RWPE2 (cell line): ENCODE results near the gene FGD4.

Experiments
- ATAC-seq: fragments of 200-7000 bp; cut with Tn5 transposase; 3 replicates; pipeline ENCODE4 v1.9.1; 2021; ENCODE audit warnings: low read depth
- DNase-seq: peaks from one replicate; pipeline ENCODE4 v3.0.0-alpha.2; 2020; ENCODE audit warnings: low spot score
- H3K27ac ChIP-seq: fragments of 450-650 bp; 2 replicates; pipeline ENCODE4 v1.5.1; 2017; ENCODE audit warnings: mild to moderate bottlenecking; ENCODE audit not compliant: poor library complexity, severe bottlenecking
- H3K27me3 ChIP-seq: fragments of 250-450 bp; sonication (Bioruptor Pico); 2 replicates; pipeline ENCODE4 v1.5.1; 2021; ENCODE audit warnings: mild to moderate bottlenecking, moderate library complexity; ENCODE audit not compliant: insufficient read depth, poor library complexity, severe bottlenecking
- H3K36me3 ChIP-seq: fragments of 250-450 bp; sonication (Bioruptor Pico); 2 replicates; pipeline ENCODE4 v1.5.1; 2020; ENCODE audit warnings: low read depth, mild to moderate bottlenecking, moderate library complexity
- H3K4me1 ChIP-seq: fragments of 250-450 bp; sonication (Bioruptor Pico); 2 replicates; pipeline ENCODE4 v1.5.1; 2021; ENCODE audit warnings: mild to moderate bottlenecking, moderate library complexity; ENCODE audit not compliant: insufficient read depth, poor library complexity, severe bottlenecking
- H3K4me3 ChIP-seq: fragments of 250-450 bp; sonication (Bioruptor Pico); 2 replicates; pipeline ENCODE4 v1.5.1; 2021; ENCODE audit warnings: mild to moderate bottlenecking, moderate library complexity; ENCODE audit not compliant: severe bottlenecking
- H3K9me3 ChIP-seq: fragments of 250-450 bp; sonication (Bioruptor Pico); 2 replicates; pipeline ENCODE4 v1.5.1; 2021; ENCODE audit warnings: mild to moderate bottlenecking, moderate library complexity; ENCODE audit not compliant: severe bottlenecking
- TF ChIP-seq, protein P1 (sequence below): fragments of 450-650 bp; IDR thresholded peaks from one replicate; pipeline ENCODE4 v1.5.1; 2017; ENCODE audit warnings: mild to moderate bottlenecking, moderate library complexity; ENCODE audit not compliant: poor library complexity, severe bottlenecking

FGD4 gene

DNA sequence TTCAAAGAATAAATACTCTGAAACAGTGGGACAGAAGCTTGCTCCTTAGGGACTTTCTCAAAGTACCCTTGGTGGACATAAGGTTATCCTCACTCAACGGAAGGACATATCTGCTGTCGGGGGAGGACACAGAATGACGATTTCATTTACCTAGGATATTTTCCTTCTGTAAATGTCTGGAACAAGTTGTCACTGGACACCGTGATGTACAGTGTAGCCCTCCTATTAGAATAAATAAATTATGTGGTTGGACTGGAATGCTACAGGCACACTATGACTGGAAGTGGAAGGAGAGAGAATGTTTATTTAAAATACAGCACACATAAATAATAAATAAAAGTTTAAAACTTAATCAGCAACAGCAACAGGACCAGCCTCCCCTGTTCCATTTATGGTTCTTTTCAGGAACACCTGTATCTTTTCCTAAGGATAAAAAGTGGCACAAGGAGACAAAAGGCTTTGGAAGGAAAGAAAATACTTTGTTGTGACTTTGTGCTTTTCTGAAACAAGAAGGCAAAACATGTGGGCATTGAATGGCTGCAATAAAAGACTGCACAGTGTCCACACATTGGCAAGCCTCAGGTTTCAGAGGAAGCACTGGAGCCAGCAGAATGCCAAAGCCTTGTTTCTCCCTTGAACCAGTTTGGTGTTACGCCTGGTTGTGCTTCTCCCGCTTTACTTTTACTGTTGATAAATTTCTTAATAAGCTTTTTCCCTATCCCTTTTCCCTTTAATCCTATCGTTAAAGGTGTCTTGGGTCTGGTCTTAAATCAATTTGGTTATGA lies 36.8 kb downstream of the FGD4 start:
- TF ChIP-seq, protein P1, sequence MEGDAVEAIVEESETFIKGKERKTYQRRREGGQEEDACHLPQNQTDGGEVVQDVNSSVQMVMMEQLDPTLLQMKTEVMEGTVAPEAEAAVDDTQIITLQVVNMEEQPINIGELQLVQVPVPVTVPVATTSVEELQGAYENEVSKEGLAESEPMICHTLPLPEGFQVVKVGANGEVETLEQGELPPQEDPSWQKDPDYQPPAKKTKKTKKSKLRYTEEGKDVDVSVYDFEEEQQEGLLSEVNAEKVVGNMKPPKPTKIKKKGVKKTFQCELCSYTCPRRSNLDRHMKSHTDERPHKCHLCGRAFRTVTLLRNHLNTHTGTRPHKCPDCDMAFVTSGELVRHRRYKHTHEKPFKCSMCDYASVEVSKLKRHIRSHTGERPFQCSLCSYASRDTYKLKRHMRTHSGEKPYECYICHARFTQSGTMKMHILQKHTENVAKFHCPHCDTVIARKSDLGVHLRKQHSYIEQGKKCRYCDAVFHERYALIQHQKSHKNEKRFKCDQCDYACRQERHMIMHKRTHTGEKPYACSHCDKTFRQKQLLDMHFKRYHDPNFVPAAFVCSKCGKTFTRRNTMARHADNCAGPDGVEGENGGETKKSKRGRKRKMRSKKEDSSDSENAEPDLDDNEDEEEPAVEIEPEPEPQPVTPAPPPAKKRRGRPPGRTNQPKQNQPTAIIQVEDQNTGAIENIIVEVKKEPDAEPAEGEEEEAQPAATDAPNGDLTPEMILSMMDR: no peak

DNA sequence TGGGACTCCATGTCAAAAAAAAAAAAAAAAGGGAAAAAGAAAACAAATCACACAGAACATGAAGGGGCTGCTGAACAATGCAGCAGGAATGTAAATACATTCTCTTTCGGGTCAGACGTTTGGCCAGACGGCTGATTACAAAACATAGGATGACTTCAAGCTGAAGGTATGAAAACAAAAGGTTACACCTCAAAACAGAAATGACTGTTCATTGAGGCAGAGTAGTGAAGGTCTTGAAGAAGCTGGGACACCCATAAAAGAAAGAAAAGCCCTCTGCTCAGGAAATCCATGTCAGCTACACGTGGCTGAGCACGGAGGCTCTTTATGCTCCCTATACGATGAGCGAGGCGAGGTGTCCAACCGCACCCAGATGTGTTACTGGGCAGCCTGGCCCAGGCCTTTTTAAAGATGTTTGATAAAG lies 37.7 kb downstream of the FGD4 start:
- no peaks in the 10 kb centered on the region for H3K9me3 ChIP-seq
- peak overlapping the region; percentile 92 for H3K27ac ChIP-seq
- H3K36me3 ChIP-seq: peaks cover 19% of the 10 kb centered on the region; the same call in 1 of the 2 replicates
- no peak overlapping the region for H3K4me3 ChIP-seq
- no peaks in the 10 kb centered on the region for H3K27me3 ChIP-seq
- ATAC-seq: peak; percentile 81
- peak; percentile 67 for DNase-seq
- TF ChIP-seq, protein P1: no peak
- H3K4me1 ChIP-seq: peaks cover 57% of the 10 kb centered on the region

More for the DNA sequence above, 36.8 kb downstream of the FGD4 start:
- peaks cover 57% of the 10 kb centered on the region for H3K4me1 ChIP-seq
- peaks cover 19% of the 10 kb centered on the region; the same call in 1 of the 2 replicates for H3K36me3 ChIP-seq
- DNase-seq: no peak
- H3K27me3 ChIP-seq: no peaks in the 10 kb centered on the region
- H3K9me3 ChIP-seq: peaks cover 2% of the 10 kb centered on the region
- peak overlapping the region; percentile 92 for H3K27ac ChIP-seq
- no peak for ATAC-seq
- H3K4me3 ChIP-seq: no peak overlapping the region

DNA sequence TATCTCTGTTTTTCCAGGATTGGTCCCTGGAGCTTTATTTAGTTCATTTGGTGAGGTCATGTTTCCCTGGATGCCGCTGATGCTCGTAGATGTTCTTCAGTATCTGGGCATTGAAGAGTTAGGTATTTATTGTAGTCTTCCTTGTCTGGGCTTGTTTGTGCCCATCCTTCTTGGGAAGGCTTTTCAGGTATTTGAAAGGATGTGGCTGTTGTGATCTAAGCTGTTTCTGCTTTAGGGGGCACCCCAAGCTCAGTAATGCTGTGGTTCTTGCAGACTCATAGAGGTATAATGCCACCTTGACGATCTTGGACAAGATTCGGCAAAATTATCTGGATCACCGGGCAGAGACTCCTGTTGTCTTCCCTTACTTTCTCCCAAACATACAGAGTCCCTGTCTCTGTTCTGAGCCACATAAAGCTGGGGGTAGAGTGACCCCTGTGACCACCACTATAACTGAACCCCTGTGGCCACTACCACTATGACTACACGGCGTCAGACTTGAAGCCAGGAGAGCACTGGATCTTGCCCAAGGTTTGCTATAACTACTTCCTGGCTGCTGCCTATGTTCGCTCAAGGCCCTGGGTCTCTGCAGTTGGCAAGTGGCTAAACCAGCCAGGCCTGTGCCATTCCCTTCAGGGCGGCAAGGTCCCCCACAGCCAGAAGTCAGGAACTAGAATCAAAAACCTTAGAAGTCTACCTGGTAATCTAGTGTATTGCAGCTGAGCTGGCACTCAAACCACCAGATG lies 40.9 kb downstream of the FGD4 start:
- ATAC-seq: peak; percentile 59
- no peak overlapping the region for H3K4me3 ChIP-seq
- TF ChIP-seq, protein P1: peak; percentile 74
- DNase-seq: peak; percentile 74
- H3K27me3 ChIP-seq: no peaks in the 10 kb centered on the region
- H3K27ac ChIP-seq: peak overlapping the region; percentile 92
- no peaks in the 10 kb centered on the region for H3K9me3 ChIP-seq
- peaks cover 57% of the 10 kb centered on the region for H3K4me1 ChIP-seq
- H3K36me3 ChIP-seq: peaks cover 12% of the 10 kb centered on the region; the same call in 1 of the 2 replicates

DNA sequence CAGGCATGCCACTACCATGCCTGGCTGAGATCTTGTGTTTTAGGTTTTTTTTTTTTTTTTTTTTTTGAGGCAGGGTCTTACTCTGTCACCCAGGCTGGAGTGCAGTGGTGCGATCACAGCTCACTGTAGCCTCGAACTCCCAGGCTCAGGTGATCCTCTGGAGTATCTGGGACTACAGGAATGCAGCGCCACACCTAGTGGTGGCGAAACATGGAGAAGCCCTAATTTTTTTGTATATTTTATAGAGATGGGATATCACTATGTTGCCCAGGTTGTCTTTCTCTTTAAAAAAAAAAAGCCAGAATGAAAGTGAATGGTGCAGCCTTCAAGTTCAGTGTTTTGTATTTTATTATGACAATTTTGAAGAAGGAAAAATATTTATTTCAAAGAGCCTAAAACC lies 44.1 kb downstream of the FGD4 start:
- H3K27ac ChIP-seq: peak overlapping the region; percentile 96
- no peak overlapping the region for H3K4me3 ChIP-seq
- DNase-seq (no peak), ATAC-seq (no peak)
- peaks cover 57% of the 10 kb centered on the region for H3K4me1 ChIP-seq
- no peaks in the 10 kb centered on the region for H3K9me3 ChIP-seq
- H3K27me3 ChIP-seq: no peaks in the 10 kb centered on the region
- TF ChIP-seq, protein P1: no peak
- peaks cover 9% of the 10 kb centered on the region; the same call in 1 of the 2 replicates for H3K36me3 ChIP-seq
